Pulmonary artery endothelial cell (primary cell): ENCODE results near the gene HDGFL3. TPM values are rescaled to one million over a fixed set of nuclear protein-coding genes. Genes with fewer than 3 reads are reported as not detected.
"Not testable (repeated sequence)": the region's sequence is repeated elsewhere in the genome, so short reads cannot be mapped to it uniquely, and the experiment has no call there.

Experiments
- DNase-seq: peaks from one replicate; pipeline ENCODE4 v3.0.0-alpha.2; 2011; ENCODE audit warnings: low read depth, low spot score
- total RNA-seq: library from RNA; depleted of rRNA; stranded (reverse); fragments of >200 nt; gene quantifications from 2 replicates; pipeline ENCODE4 v1.2.3, GENCODE V29; 2014

The HDGFL3 gene
- total RNA-seq, 1 donor from 2014 or later = 86.5 TPM

GRCh38 chr15:83104141-83104540 lies 103.5 kb downstream of the HDGFL3 start:
- DNase-seq = no peak

- DNase-seq = no peak
These were observed 105.3 kb downstream of the HDGFL3 start for GRCh38 chr15:83102346-83102745.

GRCh38 chr15:83100097-83100646 lies 107.5 kb downstream of the HDGFL3 start:
- no peak for DNase-seq

GRCh38 chr15:83099290-83099689 lies 108.3 kb downstream of the HDGFL3 start:
- DNase-seq = no peak

GRCh38 chr15:83098079-83098478 lies 109.5 kb downstream of the HDGFL3 start:
- DNase-seq = no peak

GRCh38 chr15:83094583-83094982 lies 113.0 kb downstream of the HDGFL3 start:
- DNase-seq = no peak

- peak; percentile 95 for DNase-seq
These were observed 115.2 kb downstream of the HDGFL3 start for GRCh38 chr15:83092309-83092976.

- DNase-seq = not testable (repeated sequence)
These were observed 115.7 kb downstream of the HDGFL3 start for GRCh38 chr15:83091965-83092308.

- no peak for DNase-seq
These were observed 117.2 kb downstream of the HDGFL3 start for GRCh38 chr15:83090465-83090864.

GRCh38 chr15:83088876-83089275 lies 118.7 kb downstream of the HDGFL3 start:
- no peak for DNase-seq

- DNase-seq = no peak
These were observed 120.0 kb downstream of the HDGFL3 start for GRCh38 chr15:83087576-83087975.

GRCh38 chr15:83085864-83086552 lies 121.6 kb downstream of the HDGFL3 start:
- not testable (repeated sequence) for DNase-seq

- DNase-seq = not testable (repeated sequence)
These were observed 122.2 kb downstream of the HDGFL3 start for GRCh38 chr15:83085461-83085860.

- no peak for DNase-seq
These were observed 124.8 kb downstream of the HDGFL3 start for GRCh38 chr15:83082730-83083386.

GRCh38 chr15:83081256-83082014 lies 126.2 kb downstream of the HDGFL3 start:
- no peak for DNase-seq

- DNase-seq = no peak
These were observed 128.9 kb downstream of the HDGFL3 start for GRCh38 chr15:83078712-83079111.

Other genes starting within 250 kb of the HDGFL3 start
- gene RAMAC, start 221.6 kb downstream of the HDGFL3 start, total RNA-seq = 23.2 and 28.3 TPM in 2 replicates
- gene C15orf40, start 196.2 kb downstream of the HDGFL3 start, total RNA-seq = 10.6 and 17.5 TPM in 2 replicates
- gene BTBD1, start 140.6 kb downstream of the HDGFL3 start, total RNA-seq = 115 and 126 TPM in 2 replicates
- gene TM6SF1, start 100.2 kb downstream of the HDGFL3 start, total RNA-seq = 35.1 and 46.6 TPM in 2 replicates
- gene BNC1, start 76.8 kb upstream of the HDGFL3 start, total RNA-seq = 14.2 and 25.0 TPM in 2 replicates
- 0.07 TPM in 1 of 2 replicates, not detected in the other for gene SH3GL3, start 239.5 kb upstream of the HDGFL3 start, total RNA-seq